WTC11 (cell line): ENCODE data around the gene SHISA9. TPM values are rescaled to one million over a fixed set of nuclear protein-coding genes. Genes with fewer than 3 reads are reported as not detected.

Source experiments
- ATAC-seq: fragments of 200-7000 bp; cut with Tn5 transposase; 2 replicates; pipeline ENCODE4 v1.10.0; 2021; ENCODE audit warnings: mild to moderate bottlenecking, moderate library complexity
- CTCF ChIA-PET: fragments of 300-600 bp; sonication (Branson Sonifier 250); formaldehyde crosslinking; loops from one replicate; lab custom pipeline; 2021; ENCODE audit warnings: antibody characterized with exemption; lab: Charles Lee
- POLR2A ChIA-PET: fragments of 350-600 bp; sonication (Branson Sonifier 250); formaldehyde crosslinking; loops from one replicate; lab custom pipeline; 2021; ENCODE audit warnings: antibody characterized with exemption; lab: Charles Lee
- DNase-seq: peaks from one replicate; pipeline ENCODE4 v3.0.0; 2021; ENCODE audit warnings: low spot score
- H3K27ac Mint-ChIP-seq: 2 replicates; pipeline ENCODE4 v1.8.0; 2021; ENCODE audit warnings: mixed read lengths
- H3K27me3 Mint-ChIP-seq: 2 replicates; pipeline ENCODE4 v1.8.0; 2021; ENCODE audit warnings: low read depth, mild to moderate bottlenecking, moderate library complexity, mixed read lengths
- H3K36me3 Mint-ChIP-seq: 2 replicates; pipeline ENCODE4 v1.8.0; 2021; ENCODE audit warnings: mixed read lengths
- H3K4me1 Mint-ChIP-seq: 2 replicates; pipeline ENCODE4 v1.8.0; 2022; ENCODE audit warnings: mixed read lengths
- H3K4me3 Mint-ChIP-seq: 2 replicates; pipeline ENCODE4 v1.8.0; 2021; ENCODE audit warnings: mild to moderate bottlenecking, moderate library complexity, mixed read lengths
- H3K9me3 Mint-ChIP-seq: 2 replicates; pipeline ENCODE4 v1.8.0; 2021; ENCODE audit warnings: mixed read lengths
- AFF4 ChIP-seq: sonication (generic); formaldehyde crosslinking; IDR thresholded peaks from 2 replicates; pipeline ENCODE4 v1.8.1; 2023; ENCODE audit warnings: mild to moderate bottlenecking, missing genetic modification reagents, borderline replicate concordance
- ELF4 ChIP-seq: sonication (generic); formaldehyde crosslinking; IDR thresholded peaks from 2 replicates; pipeline ENCODE4 v1.8.1; 2022; ENCODE audit warnings: low read depth, mild to moderate bottlenecking, moderate library complexity, missing genetic modification reagents
- EMX1 ChIP-seq: fragments of 250-450 bp; sonication (Bioruptor Pico); IDR thresholded peaks from 2 replicates; pipeline ENCODE4 v1.8.0; 2021; ENCODE audit warnings: mild to moderate bottlenecking
- FOXJ3 ChIP-seq: sonication (generic); formaldehyde crosslinking; IDR thresholded peaks from 2 replicates; pipeline ENCODE4 v1.9.0; 2021; ENCODE audit warnings: missing genetic modification reagents, mild to moderate bottlenecking, borderline replicate concordance
- FOXP1 ChIP-seq: sonication (generic); formaldehyde crosslinking; IDR thresholded peaks from 2 replicates; pipeline ENCODE4 v1.8.0; 2022; ENCODE audit warnings: missing genetic modification reagents, mild to moderate bottlenecking, moderate library complexity, borderline replicate concordance
- JAZF1 ChIP-seq: fragments of 250-450 bp; sonication (Bioruptor Pico); IDR thresholded peaks from 2 replicates; pipeline ENCODE4 v1.9.0; 2021; ENCODE audit warnings: moderate library complexity, mild to moderate bottlenecking, inconsistent platforms
- MYBL2 ChIP-seq: sonication (generic); formaldehyde crosslinking; IDR thresholded peaks from 2 replicates; pipeline ENCODE4 v1.8.1; 2023; ENCODE audit warnings: mild to moderate bottlenecking, moderate library complexity, missing genetic modification reagents
- NFYB ChIP-seq: sonication (generic); formaldehyde crosslinking; conservative IDR thresholded peaks from 2 replicates; pipeline ENCODE4 v1.8.0; 2022; ENCODE audit warnings: low read depth, missing genetic modification reagents
- NR1H2 ChIP-seq: sonication (generic); formaldehyde crosslinking; IDR thresholded peaks from 2 replicates; pipeline ENCODE4 v1.9.0; 2021; ENCODE audit warnings: mild to moderate bottlenecking, moderate library complexity, missing genetic modification reagents
- TEAD1 ChIP-seq: sonication (generic); formaldehyde crosslinking; IDR thresholded peaks from 2 replicates; pipeline ENCODE4 v1.8.0; 2022; ENCODE audit warnings: mild to moderate bottlenecking, missing genetic modification reagents
- ZBTB43 ChIP-seq: sonication (generic); formaldehyde crosslinking; IDR thresholded peaks from 2 replicates; pipeline ENCODE4 v1.8.1; 2023; ENCODE audit warnings: mild to moderate bottlenecking, missing genetic modification reagents
- ZNF138 ChIP-seq: sonication (generic); formaldehyde crosslinking; conservative IDR thresholded peaks from 2 replicates; pipeline ENCODE4 v1.8.1; 2022; ENCODE audit warnings: mild to moderate bottlenecking, moderate library complexity, missing genetic modification reagents
- ZSCAN18 ChIP-seq: fragments of 250-450 bp; sonication (Bioruptor Pico); IDR thresholded peaks from 2 replicates; pipeline ENCODE4 v2.1.2; 2022; ENCODE audit warnings: mild to moderate bottlenecking, moderate library complexity
- total RNA-seq: library from RNA; stranded (reverse); gene quantifications from 3 replicates; pipeline ENCODE4 v1.2.3, GENCODE V29; 2021
- TF ChIP-seq, protein P1 (sequence below): sonication (generic); formaldehyde crosslinking; IDR thresholded peaks from 2 replicates; pipeline ENCODE4 v1.8.0; 2022; ENCODE audit warnings: mild to moderate bottlenecking, missing genetic modification reagents
- TF ChIP-seq, protein P2 (sequence below): sonication (generic); formaldehyde crosslinking; conservative IDR thresholded peaks from 2 replicates; pipeline ENCODE4 v1.8.1; 2022; ENCODE audit warnings: mild to moderate bottlenecking, missing genetic modification reagents
- TF ChIP-seq, protein P3 (sequence below): sonication (generic); formaldehyde crosslinking; IDR thresholded peaks from 2 replicates; pipeline ENCODE4 v1.8.0; 2022; ENCODE audit warnings: missing genetic modification reagents
- TF ChIP-seq, protein P4 (sequence below): sonication (generic); formaldehyde crosslinking; IDR thresholded peaks from 2 replicates; pipeline ENCODE4 v1.8.1; 2022; ENCODE audit warnings: mild to moderate bottlenecking, moderate library complexity, missing genetic modification reagents

SHISA9 gene
- total RNA-seq, 1 experiment from 2014 or later = 37.5 TPM

GRCh38 chr16:12902511-12903372 is 1.3 kb downstream of the SHISA9 start (continued):
- TF ChIP-seq FOXP1 (CRISPR knock-in tag) (no peak), JAZF1 (no peak), TEAD1 (0 out of 2 replicates have a peak, but pooled peaks have one; percentile 25), NR1H2 (CRISPR knock-in tag) (no peak), FOXJ3 (no peak), MYBL2 (CRISPR knock-in tag) (no peak)
- TF ChIP-seq, protein P1, sequence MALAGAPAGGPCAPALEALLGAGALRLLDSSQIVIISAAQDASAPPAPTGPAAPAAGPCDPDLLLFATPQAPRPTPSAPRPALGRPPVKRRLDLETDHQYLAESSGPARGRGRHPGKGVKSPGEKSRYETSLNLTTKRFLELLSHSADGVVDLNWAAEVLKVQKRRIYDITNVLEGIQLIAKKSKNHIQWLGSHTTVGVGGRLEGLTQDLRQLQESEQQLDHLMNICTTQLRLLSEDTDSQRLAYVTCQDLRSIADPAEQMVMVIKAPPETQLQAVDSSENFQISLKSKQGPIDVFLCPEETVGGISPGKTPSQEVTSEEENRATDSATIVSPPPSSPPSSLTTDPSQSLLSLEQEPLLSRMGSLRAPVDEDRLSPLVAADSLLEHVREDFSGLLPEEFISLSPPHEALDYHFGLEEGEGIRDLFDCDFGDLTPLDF (CRISPR knock-in tag) = no peak
- TF ChIP-seq, protein P2, sequence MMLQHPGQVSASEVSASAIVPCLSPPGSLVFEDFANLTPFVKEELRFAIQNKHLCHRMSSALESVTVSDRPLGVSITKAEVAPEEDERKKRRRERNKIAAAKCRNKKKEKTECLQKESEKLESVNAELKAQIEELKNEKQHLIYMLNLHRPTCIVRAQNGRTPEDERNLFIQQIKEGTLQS (CRISPR knock-in tag) = no peak

GRCh38 chr16:12903407-12904328 is 2.3 kb downstream of the SHISA9 start:
- no peak for ATAC-seq
- Mint-ChIP-seq H3K36me3 (peaks cover 9% of the 10 kb centered on the region), H3K4me3 (peak overlapping the region; percentile 89), H3K9me3 (no peaks in the 10 kb centered on the region)
- DNase-seq = peak; percentile 55
- TF ChIP-seq EMX1 (CRISPR knock-in tag) (no peak), NFYB (CRISPR knock-in tag) (no peak), ELF4 (CRISPR knock-in tag) (no peak), ZSCAN18 (no peak), ZBTB43 (CRISPR knock-in tag) (no peak)
- TF ChIP-seq, all 79 proteins: peak for 0
- Mint-ChIP-seq H3K27me3 (peaks cover 14% of the 10 kb centered on the region), H3K4me1 (peaks cover 56% of the 10 kb centered on the region), H3K27ac (no peak overlapping the region)
- ChIA-PET CTCF (interaction anchor here (0.7 to 1.6 kb wide), 7 partner anchors 11 to 532 kb away, joined by 3 to 5 read pairs (median 3); no protein-coding TSS in a partner anchor), POLR2A (interaction anchor here (0.5 to 0.9 kb wide), 4 partner anchors 92 to 822 kb away, joined by 3 read pairs; no protein-coding TSS in a partner anchor)

DNA sequence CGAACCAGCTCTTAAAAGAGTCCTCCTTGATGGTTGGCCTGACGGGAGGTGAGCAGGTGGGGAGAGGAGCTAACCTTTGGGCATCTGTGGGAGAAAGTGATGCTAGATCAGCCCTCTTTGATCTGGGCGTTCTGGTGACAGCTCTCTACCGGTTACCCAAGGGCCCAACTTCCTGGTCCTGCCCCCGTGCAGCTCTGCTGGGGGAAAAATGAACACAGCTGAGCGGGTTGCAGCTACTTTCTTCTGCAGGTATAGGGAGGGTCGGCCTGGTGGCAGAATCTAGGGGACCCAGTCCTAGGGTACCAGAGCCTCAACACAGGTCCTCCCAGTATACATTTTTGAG is 2.9 kb downstream of the SHISA9 start:
- CTCF ChIA-PET = interaction anchor here (0.9 to 1.6 kb wide), 6 partner anchors 111 to 531 kb away, joined by 3 to 5 read pairs (median 4); no protein-coding TSS in a partner anchor
- Mint-ChIP-seq H3K27ac (no peak overlapping the region), H3K4me1 (peaks cover 50% of the 10 kb centered on the region), H3K4me3 (peak overlapping the region; percentile 89), H3K9me3 (no peaks in the 10 kb centered on the region), H3K36me3 (peaks cover 15% of the 10 kb centered on the region), H3K27me3 (peaks cover 12% of the 10 kb centered on the region)
- ATAC-seq (no peak), DNase-seq (no peak)
- POLR2A ChIA-PET = interaction anchor here (0.5 to 0.9 kb wide), 3 partner anchors 92 to 358 kb away, joined by 3 read pairs; no protein-coding TSS in a partner anchor
- TF ChIP-seq JAZF1 = no peak
- no peak for TF ChIP-seq ZNF138
- TF ChIP-seq, protein P3, sequence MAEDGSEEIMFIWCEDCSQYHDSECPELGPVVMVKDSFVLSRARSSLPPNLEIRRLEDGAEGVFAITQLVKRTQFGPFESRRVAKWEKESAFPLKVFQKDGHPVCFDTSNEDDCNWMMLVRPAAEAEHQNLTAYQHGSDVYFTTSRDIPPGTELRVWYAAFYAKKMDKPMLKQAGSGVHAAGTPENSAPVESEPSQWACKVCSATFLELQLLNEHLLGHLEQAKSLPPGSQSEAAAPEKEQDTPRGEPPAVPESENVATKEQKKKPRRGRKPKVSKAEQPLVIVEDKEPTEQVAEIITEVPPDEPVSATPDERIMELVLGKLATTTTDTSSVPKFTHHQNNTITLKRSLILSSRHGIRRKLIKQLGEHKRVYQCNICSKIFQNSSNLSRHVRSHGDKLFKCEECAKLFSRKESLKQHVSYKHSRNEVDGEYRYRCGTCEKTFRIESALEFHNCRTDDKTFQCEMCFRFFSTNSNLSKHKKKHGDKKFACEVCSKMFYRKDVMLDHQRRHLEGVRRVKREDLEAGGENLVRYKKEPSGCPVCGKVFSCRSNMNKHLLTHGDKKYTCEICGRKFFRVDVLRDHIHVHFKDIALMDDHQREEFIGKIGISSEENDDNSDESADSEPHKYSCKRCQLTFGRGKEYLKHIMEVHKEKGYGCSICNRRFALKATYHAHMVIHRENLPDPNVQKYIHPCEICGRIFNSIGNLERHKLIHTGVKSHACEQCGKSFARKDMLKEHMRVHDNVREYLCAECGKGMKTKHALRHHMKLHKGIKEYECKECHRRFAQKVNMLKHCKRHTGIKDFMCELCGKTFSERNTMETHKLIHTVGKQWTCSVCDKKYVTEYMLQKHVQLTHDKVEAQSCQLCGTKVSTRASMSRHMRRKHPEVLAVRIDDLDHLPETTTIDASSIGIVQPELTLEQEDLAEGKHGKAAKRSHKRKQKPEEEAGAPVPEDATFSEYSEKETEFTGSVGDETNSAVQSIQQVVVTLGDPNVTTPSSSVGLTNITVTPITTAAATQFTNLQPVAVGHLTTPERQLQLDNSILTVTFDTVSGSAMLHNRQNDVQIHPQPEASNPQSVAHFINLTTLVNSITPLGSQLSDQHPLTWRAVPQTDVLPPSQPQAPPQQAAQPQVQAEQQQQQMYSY = no peak
- no peak for TF ChIP-seq AFF4 (CRISPR knock-in tag)
- TF ChIP-seq, protein P4, sequence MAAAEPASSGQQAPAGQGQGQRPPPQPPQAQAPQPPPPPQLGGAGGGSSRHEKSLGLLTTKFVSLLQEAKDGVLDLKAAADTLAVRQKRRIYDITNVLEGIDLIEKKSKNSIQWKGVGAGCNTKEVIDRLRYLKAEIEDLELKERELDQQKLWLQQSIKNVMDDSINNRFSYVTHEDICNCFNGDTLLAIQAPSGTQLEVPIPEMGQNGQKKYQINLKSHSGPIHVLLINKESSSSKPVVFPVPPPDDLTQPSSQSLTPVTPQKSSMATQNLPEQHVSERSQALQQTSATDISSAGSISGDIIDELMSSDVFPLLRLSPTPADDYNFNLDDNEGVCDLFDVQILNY = no peak
